ENCODE results near the gene LEP. TPM values are rescaled to one million over a fixed set of nuclear protein-coding genes. Genes with fewer than 3 reads are reported as not detected.

The LEP gene
- total RNA-seq, 1 donor, result under 0.01 TPM

DNA sequence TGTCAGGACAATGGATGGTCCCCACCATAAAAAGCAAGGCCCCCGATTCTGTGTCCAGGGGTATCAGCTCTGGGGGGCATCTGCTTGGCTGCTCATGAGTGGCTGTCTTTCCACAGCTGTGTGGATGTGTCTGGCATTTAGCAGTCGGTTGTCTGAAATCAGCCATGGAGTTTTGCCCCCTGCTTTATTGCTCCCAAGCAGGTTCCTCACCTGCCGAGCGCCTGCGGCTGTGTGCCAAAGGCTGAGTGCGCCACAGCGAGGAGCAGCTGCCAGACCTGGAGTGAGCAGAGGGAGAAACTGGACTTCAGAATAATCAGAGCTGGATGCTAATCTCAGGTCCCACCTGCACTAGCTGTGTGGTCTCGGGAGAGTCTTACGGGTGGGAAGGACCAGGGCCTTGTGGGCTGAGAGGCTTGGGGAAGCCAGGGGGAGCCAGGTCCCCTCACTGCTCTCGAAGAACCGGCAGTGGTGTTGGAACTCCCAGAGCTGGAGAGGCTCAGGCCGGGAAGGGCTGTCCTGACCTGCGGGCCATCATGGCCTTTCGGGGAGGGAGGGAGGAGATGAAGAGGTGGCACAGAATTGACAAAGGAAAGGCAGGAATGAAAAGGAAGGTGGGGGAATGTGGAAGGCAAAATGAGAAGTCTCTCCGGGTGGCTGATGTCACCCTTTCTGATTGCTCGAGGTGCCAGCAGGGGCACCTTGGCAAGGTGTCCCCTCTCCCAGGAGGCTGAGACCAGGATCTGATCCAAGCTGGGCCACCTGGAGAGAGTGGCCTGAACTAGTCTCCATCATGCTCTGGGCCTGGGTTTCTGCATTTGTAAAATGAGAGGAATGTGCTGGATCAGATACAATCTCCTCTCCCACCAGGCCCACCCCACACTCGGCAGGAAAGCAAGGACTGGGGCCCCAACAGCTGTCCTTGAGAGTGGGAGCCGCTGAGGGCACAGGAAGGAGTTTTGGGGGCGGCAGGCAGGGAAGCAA, 30.2 kb upstream of the LEP start:
- DNase-seq (ENCODE audit: low read depth), result no peak
- H3K4me3 ChIP-seq (ENCODE audit: low read depth, low read length), result no peak overlapping the region
- TF ChIP-seq, protein P1, sequence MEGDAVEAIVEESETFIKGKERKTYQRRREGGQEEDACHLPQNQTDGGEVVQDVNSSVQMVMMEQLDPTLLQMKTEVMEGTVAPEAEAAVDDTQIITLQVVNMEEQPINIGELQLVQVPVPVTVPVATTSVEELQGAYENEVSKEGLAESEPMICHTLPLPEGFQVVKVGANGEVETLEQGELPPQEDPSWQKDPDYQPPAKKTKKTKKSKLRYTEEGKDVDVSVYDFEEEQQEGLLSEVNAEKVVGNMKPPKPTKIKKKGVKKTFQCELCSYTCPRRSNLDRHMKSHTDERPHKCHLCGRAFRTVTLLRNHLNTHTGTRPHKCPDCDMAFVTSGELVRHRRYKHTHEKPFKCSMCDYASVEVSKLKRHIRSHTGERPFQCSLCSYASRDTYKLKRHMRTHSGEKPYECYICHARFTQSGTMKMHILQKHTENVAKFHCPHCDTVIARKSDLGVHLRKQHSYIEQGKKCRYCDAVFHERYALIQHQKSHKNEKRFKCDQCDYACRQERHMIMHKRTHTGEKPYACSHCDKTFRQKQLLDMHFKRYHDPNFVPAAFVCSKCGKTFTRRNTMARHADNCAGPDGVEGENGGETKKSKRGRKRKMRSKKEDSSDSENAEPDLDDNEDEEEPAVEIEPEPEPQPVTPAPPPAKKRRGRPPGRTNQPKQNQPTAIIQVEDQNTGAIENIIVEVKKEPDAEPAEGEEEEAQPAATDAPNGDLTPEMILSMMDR (IDR thresholded peaks at IDR 0.05; ENCODE audit: insufficient read depth, low read length), result no peak

DNA sequence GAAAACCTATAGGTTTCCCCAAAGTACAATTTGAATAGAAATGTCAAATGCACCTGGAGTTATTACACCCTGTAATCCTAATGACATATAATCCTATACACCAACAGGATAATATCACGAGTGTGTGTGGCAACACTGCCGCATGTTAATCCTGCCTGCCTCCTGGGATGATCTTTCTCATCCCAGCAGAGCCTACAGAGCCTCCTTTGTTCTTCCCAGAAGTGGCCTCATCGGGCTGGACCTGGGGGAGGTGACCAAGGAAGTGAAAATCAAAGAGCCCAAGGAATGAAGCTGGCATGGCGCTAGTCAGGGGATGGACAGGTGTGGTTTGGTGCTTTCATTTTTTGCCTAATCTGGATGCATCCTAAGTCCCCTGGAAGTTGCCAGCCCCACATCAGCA, 29.5 kb upstream of the LEP start:
- TF ChIP-seq, protein P1 (IDR thresholded peaks at IDR 0.05; ENCODE audit: insufficient read depth, low read length), result no peak
- no peak for DNase-seq (ENCODE audit: low read depth)

DNA sequence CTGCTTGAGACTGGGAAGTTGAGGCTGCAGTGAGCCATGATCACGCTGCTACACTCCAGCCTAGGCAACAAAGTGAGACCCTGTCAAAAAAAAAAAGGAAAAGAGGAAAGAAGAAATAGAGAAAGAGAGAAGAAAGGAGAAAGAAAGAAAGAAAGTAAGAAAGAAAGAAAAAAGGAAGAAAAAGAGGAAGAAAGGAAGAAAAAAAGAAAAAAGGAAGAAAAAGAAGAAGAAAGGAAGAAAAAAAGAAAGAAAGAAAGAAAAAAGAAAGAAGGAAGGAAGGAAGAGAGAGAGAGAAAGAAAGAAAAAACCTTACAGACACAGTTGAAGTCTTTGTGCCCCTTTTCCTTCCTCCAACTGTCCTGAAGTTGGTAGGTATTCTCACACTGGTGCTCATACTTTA, 26.6 kb upstream of the LEP start:
- TF ChIP-seq, protein P1 (IDR thresholded peaks at IDR 0.05; ENCODE audit: insufficient read depth, low read length), result no peak
- H3K4me3 ChIP-seq (ENCODE audit: low read depth, low read length), result no peak overlapping the region
- DNase-seq (ENCODE audit: low read depth), result no peak

More for the DNA sequence above, 29.5 kb upstream of the LEP start:
- H3K4me3 ChIP-seq (ENCODE audit: low read depth, low read length), result no peak overlapping the region

DNA sequence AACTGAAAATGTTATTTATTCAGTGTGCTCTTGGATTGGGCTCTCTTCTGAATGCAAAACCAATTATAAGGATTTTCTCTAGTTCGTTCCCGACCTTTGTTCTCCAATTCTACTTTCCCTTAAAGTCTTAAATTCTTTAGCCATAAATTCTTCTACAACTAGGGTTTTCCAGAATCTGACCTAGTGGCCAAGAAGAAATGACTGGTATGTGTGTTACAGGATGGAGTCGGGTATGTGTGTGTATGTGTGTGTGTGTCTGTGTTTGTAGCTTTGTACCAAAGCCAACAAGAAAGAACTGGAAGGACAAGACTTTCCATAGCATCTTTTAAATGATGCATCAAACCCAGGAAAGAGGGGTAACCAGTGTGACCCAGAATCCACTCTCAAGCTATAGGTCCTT, 25.8 kb upstream of the LEP start:
- no peak overlapping the region for H3K4me3 ChIP-seq (ENCODE audit: low read depth, low read length)
- TF ChIP-seq, protein P1 (IDR thresholded peaks at IDR 0.05; ENCODE audit: insufficient read depth, low read length), result no peak
- peak; percentile 79 for DNase-seq (ENCODE audit: low read depth)

DNA sequence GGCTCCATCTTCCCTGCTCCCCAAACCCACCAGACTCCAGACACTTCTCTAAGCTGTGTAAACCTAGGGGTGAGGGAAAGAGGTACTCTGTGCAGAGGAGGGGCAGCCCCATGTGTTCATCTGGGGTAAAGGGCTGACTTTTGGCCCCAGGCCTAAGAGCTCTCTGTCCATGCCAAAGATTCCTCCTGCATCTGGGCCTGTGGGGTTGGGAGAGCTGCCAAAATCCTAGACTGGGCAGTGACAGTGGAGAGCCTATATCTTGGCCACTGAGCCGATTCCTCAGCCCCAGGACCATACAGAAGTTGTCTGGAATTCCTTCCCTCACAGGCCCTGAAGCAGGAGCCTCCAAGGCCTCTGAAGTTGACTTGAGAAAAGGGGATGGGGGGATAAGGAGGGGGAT, 25.3 kb upstream of the LEP start:
- peak; percentile 59 for DNase-seq (ENCODE audit: low read depth)
- TF ChIP-seq, protein P1 (IDR thresholded peaks at IDR 0.05; ENCODE audit: insufficient read depth, low read length), result no peak
- H3K4me3 ChIP-seq (ENCODE audit: low read depth, low read length), result no peak overlapping the region

GRCh38 chr7:128217030-128217805, 23.9 kb upstream of the LEP start:
- DNase-seq (ENCODE audit: low read depth), result peak; percentile 70
- TF ChIP-seq, protein P1 (IDR thresholded peaks at IDR 0.05; ENCODE audit: insufficient read depth, low read length), result no peak
- H3K4me3 ChIP-seq (ENCODE audit: low read depth, low read length), result no peak overlapping the region
